Neural crest cell (in vitro differentiated cells): ENCODE results near the gene MED16. TPM values are rescaled to one million over a fixed set of nuclear protein-coding genes. Genes with fewer than 3 reads are reported as not detected.

ENCODE experiments used
- DNase-seq: peaks from one replicate; pipeline ENCODE4 v3.0.0; 2021; ENCODE audit warnings: low read depth, mixed read lengths, low spot score
- H3K27ac Mint-ChIP-seq: one replicate; pipeline ENCODE4 v1.8.0; 2021; ENCODE audit warnings: mild to moderate bottlenecking, mixed read lengths; ENCODE audit not compliant: unreplicated experiment
- H3K27me3 Mint-ChIP-seq: 2 replicates; pipeline ENCODE4 v1.8.0; 2021; ENCODE audit warnings: low read depth, mild to moderate bottlenecking, mixed read lengths
- H3K36me3 Mint-ChIP-seq: 2 replicates; pipeline ENCODE4 v1.8.0; 2021; ENCODE audit warnings: low read depth, mild to moderate bottlenecking, mixed read lengths
- H3K4me1 Mint-ChIP-seq: 2 replicates; pipeline ENCODE4 v1.8.0; 2021; ENCODE audit warnings: mixed read lengths
- H3K4me3 Mint-ChIP-seq: one replicate; pipeline ENCODE4 v1.8.0; 2021; ENCODE audit warnings: mild to moderate bottlenecking, mixed read lengths
- H3K9me3 Mint-ChIP-seq: 2 replicates; pipeline ENCODE4 v1.8.0; 2021; ENCODE audit warnings: mixed read lengths
- total RNA-seq: library from RNA; stranded (reverse); gene quantifications from 2 replicates; pipeline ENCODE4 v1.2.1, GENCODE V29; 2021
- TF ChIP-seq, protein P1 (sequence below): fragments of 200-600 bp; sonication (generic); conservative IDR thresholded peaks from 2 replicates; pipeline ENCODE4 v1.5.0; 2021; ENCODE audit warnings: antibody characterized with exemption, mild to moderate bottlenecking

The MED16 gene
- total RNA-seq, 1 donor from 2014 or later = 77.7 TPM

DNA sequence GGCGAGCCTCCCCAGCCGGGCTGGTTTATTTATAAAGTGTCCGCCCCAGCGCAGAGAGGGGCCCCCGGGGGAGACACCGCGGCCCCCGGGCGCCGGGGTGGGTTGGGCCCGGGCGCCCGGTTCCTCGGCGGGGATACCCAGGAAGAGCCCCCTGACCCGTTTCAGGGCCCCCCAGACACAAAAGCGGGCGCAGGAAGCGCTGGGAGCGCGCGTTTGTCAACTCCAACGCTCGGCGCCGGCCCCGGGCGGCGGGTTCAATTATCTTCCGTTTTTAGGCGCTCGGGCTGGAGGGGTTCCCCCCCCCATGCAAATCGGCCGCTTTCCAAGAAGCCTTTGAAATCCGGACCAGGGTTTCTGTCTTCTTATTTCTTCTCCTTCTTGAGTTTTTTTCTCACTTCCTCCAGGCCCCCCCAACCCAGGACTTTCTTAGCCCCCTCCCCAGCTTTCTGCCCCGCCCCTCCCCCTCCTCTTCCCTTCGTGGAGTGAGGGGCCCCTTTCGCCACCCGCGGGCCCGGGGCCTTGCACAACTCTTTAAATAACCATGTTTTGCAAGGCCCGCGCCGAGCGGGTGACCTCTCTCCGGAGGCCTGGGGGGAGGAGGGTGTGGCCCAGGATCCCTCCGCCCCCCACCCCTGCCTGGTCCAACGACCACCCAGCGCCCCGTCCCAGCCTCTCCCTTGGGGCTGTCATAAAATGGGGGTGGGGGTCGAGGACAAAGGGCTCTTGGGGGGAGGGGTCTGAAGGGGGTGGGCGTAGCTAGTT is 33.8 kb upstream of the MED16 start:
- Mint-ChIP-seq H3K27ac (no peak overlapping the region), H3K4me3 (peak overlapping the region; percentile 95), H3K4me1 (peaks cover 7% of the 10 kb centered on the region), H3K27me3 (peaks cover 12% of the 10 kb centered on the region), H3K9me3 (no peaks in the 10 kb centered on the region), H3K36me3 (no peaks in the 10 kb centered on the region)
- TF ChIP-seq, protein P1, sequence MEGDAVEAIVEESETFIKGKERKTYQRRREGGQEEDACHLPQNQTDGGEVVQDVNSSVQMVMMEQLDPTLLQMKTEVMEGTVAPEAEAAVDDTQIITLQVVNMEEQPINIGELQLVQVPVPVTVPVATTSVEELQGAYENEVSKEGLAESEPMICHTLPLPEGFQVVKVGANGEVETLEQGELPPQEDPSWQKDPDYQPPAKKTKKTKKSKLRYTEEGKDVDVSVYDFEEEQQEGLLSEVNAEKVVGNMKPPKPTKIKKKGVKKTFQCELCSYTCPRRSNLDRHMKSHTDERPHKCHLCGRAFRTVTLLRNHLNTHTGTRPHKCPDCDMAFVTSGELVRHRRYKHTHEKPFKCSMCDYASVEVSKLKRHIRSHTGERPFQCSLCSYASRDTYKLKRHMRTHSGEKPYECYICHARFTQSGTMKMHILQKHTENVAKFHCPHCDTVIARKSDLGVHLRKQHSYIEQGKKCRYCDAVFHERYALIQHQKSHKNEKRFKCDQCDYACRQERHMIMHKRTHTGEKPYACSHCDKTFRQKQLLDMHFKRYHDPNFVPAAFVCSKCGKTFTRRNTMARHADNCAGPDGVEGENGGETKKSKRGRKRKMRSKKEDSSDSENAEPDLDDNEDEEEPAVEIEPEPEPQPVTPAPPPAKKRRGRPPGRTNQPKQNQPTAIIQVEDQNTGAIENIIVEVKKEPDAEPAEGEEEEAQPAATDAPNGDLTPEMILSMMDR = no peak
- DNase-seq = peak; percentile 53

DNA sequence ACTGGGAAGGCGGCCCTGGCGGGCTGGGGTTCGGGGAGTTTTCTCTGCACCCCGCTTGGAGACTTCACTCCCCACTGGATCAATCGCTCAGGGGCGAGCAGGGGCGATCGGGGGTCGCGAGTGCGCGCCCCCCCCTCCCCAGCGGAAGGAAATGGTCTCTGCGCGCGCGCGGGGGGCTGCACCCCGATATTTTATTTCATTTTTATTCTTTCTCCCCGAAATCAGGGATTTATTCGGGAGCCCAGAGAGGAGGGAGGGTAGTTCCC is 33.3 kb upstream of the MED16 start:
- TF ChIP-seq, protein P1 = no peak
- H3K9me3 Mint-ChIP-seq = no peaks in the 10 kb centered on the region
- H3K36me3 Mint-ChIP-seq = no peaks in the 10 kb centered on the region
- H3K27ac Mint-ChIP-seq = no peak overlapping the region
- H3K4me3 Mint-ChIP-seq = peak overlapping the region; percentile 79
- no peak for DNase-seq
- peaks cover 8% of the 10 kb centered on the region for H3K4me1 Mint-ChIP-seq
- peaks cover 17% of the 10 kb centered on the region for H3K27me3 Mint-ChIP-seq

DNA sequence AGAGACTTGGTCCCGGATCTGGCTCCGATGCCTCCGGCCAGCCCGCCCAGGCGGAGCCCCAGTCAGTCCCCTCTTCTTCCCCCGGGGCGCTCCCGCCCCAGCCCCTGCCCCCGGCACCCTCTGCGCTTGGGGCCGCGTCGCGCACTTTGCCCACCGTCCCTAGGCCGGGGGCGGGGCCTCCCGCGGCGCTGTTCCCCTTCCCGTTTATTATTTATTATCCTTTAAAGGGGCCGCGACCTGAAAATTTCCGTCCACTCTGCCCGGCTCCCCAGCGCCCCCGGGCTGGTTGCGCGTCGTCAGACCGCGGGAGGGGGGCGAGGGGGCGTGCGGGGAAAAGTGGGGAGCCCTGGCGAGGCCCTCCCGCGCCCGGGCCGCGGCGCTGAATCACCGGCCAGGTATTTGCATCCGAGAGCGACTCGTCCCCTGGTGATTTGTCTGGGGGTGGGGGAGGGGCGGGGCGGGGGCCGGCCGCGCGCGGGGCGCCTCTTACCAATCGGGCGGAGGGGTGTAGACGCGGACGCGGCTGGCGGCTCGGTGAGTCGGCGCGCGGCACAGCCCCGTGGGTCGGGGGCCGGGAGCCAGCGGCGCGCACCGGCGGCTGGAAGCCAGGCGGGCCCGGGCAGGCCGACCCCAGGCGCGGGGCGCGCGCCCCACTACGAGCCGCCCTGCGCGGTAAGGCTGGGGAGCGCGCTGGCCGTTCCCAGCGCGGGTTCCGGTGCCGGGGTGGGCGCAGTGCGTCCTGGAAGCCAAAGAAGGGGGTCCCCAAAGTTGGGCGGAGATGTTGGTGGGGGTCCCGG is 32.7 kb upstream of the MED16 start, which contains the start of gene ARID3A:
Gene ARID3A (plus strand): TSS at position 510 of the 797 bp plus-strand sequence. CDS start 3,494 bp downstream, outside the sequence.
- Mint-ChIP-seq H3K4me1 (peaks cover 8% of the 10 kb centered on the region), H3K36me3 (no peaks in the 10 kb centered on the region), H3K27me3 (peaks cover 22% of the 10 kb centered on the region), H3K9me3 (no peaks in the 10 kb centered on the region), H3K4me3 (peak within 1 kb of the TSS; percentile 95), H3K27ac (no peak within 1 kb of the TSS)
- peak; percentile 78 for DNase-seq
- TF ChIP-seq, protein P1 = no peak

DNA sequence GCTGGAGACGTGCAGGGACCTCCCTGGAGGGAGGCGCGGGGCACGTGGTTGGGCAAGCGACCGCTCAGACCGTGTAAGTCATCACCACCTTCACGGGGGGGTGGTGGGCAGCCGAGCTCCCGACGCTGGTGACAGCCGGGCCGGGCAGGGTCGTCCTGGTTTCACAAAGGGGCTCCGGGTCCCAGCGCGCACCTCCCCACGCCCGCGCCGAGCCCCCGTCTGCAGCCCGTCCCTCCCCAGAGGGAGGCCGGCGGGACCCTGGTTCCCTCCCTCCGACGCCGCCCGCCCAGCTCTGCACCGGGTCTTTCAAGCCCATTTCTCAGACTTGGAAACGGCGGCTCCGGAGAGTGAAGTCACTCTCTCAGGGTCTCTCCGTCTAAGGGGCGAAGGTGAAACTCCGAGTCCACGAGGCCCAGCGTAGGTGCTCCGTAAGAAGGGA is 32.1 kb upstream of the MED16 start:
- no peaks in the 10 kb centered on the region for H3K36me3 Mint-ChIP-seq
- H3K4me1 Mint-ChIP-seq = peaks cover 8% of the 10 kb centered on the region
- peaks cover 27% of the 10 kb centered on the region for H3K27me3 Mint-ChIP-seq
- no peak for DNase-seq
- TF ChIP-seq, protein P1 = no peak
- H3K9me3 Mint-ChIP-seq = no peaks in the 10 kb centered on the region
- peak overlapping the region; percentile 83 for H3K4me3 Mint-ChIP-seq
- H3K27ac Mint-ChIP-seq = no peak overlapping the region

DNA sequence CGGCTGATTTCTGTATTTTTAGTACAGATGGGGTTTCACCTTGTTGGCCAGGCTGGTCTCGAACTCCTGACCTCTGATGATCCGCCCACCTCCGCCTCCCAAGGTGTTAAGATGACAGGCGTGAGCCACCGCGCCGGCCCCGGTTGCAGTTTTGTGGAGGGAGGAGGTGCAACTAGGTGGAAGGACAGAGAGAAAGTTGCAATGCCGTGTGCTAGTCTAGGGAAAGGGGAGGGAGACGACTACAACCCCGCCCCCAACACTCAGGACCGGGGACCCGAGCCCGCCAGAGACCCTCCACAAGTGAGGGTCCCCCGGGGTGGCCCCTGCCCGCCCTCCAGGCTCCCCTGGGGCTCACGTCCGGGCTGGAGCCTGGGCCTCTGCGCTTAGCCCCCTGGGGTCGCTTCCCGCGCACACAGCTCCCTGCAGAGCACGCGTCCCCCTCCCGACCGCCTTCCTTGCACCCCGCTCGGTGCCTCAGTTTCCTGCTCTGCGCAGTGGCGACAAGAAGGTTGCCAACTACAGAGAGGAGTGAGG is 31.6 kb upstream of the MED16 start:
- TF ChIP-seq, protein P1 = no peak
- no peak overlapping the region for H3K27ac Mint-ChIP-seq
- H3K9me3 Mint-ChIP-seq = no peaks in the 10 kb centered on the region
- DNase-seq = no peak
- H3K36me3 Mint-ChIP-seq = no peaks in the 10 kb centered on the region
- peaks cover 30% of the 10 kb centered on the region for H3K27me3 Mint-ChIP-seq
- peak overlapping the region; percentile 69 for H3K4me3 Mint-ChIP-seq
- H3K4me1 Mint-ChIP-seq = peaks cover 8% of the 10 kb centered on the region
